ENCODE results near the gene CYB5D1.
A peak's percentile ranks its signal among the peaks of the same experiment; 100 is the strongest.
"Not testable (repeated sequence)": the region's sequence is repeated elsewhere in the genome, so short reads cannot be mapped to it uniquely, and the experiment has no call there.

The CYB5D1 gene

DNA sequence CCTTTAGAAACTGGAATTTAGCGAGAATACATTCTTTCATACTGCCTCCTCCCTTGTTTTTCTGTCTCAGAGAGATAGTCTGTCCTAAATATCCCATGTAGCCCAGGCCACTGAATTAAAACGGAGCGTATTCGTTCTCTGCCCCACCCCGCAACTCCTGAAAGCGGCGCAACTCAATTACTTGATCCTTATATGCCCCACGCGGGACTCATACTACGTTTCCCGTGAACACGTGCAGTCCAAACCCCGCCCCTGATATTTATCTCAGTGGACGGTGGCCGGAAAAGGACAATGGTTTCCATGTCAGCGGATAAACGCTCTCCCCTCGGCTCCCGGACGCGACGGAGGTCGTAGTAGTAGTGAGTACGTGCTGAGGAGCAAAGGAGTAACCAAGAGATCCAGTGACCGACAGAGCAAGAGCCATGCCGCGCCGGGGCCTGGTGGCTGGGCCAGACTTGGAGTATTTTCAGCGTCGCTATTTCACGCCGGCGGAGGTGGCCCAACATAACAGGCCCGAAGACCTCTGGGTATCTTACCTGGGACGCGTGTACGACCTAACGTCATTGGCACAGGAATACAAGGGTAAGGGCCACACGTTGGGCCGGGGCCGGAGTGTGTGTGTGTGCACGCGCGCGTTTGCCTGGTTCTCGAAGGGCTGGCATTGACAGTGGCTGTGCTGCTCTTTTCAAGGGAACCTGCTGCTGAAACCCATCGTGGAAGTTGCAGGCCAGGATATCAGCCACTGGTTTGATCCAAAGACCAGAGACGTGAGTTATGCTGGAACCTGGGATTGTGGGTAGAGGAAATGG is at the start of gene CYB5D1:
TSS of gene CYB5D1 (plus strand) at position 291 of the 809 bp plus-strand sequence. CDS start at position 423, 132 bp downstream.
- Histone ChIP-seq H2AFZ (ENCODE audit: low read depth, low read length) (peak within 1 kb of the TSS; percentile 96), H3K36me3 (ENCODE audit: insufficient read depth, low read length) (peaks cover 30% of the 10 kb centered on the region)

DNA sequence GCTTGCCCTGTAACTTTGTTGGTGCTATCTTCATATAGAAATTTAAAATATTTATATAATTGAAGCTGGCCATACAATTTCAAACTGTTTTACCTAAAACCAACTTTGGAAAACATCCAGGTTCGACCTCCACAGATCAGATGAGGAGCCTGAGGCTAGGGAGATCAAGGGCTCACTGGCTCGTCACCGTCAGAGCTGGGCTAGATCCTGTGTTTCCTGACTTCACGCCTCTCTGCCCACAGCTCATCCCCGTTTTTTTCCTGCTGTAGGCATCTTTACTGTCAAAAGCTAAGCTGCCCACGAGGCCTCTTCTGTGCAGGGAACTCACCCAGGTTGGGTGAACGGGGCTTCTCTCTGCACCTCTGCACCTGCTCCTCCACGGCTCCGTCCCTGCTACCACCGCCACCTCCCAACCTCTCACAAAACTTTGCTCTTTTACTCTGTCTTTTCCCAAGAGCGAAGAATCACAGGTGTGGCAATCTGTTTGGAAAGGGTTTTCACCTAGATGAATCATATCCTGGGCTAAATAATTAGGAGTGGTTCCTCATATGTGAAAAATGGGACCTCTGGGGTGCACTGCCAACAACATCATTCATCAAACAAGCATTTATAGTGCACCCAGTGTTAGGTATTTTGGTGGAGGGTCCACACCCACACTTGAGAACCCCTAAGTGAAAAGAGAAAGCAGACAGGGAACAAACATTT is 48.6 kb upstream of the CYB5D1 start:
- Histone ChIP-seq H3K27ac (ENCODE audit: low read length) (no peak overlapping the region), H2AFZ (ENCODE audit: low read depth, low read length) (no peak overlapping the region), H3K4me1 (ENCODE audit: insufficient read depth, low read length) (no peaks in the 10 kb centered on the region)

More for the DNA sequence above, at the start of gene CYB5D1:
- H3K79me2 ChIP-seq (ENCODE audit: insufficient read depth, low read length) = peaks cover 35% of the 10 kb centered on the region
- H3K9me3 ChIP-seq (ENCODE audit: insufficient read depth, low read length, severe bottlenecking) = no peaks in the 10 kb centered on the region
- TF ChIP-seq EZH2 (IDR thresholded peaks at IDR 0.05; ENCODE audit: borderline replicate concordance, low read depth, low read length, severe bottlenecking) (no peak), CTCF (IDR thresholded peaks at IDR 0.05; ENCODE audit: borderline replicate concordance, extremely low read depth, low read length, poor library complexity, severe bottlenecking) (peak; percentile 22)
- DNase-seq (peak; percentile 93), ATAC-seq (ENCODE audit: insufficient read depth, low read depth) (peak; percentile 55)
- H4K20me1 ChIP-seq (ENCODE audit: insufficient read depth, low read length) = peaks cover 2% of the 10 kb centered on the region; the same call in 1 of the 2 replicates
- peak within 1 kb of the TSS; percentile 73 to 83 for H3K4me3 ChIP-seq (ENCODE audit: low read depth in 1 of 2, low read length in 2 of 2)
- no peaks in the 10 kb centered on the region for H3K27me3 ChIP-seq (ENCODE audit: insufficient read depth, low read length, poor library complexity)
- peak within 1 kb of the TSS; percentile 98 for H3K27ac ChIP-seq (ENCODE audit: low read length)
- peak within 1 kb of the TSS; percentile 79 for H3K9ac ChIP-seq (ENCODE audit: low read depth, low read length)
- H3K4me1 ChIP-seq (ENCODE audit: insufficient read depth, low read length) = peaks cover 38% of the 10 kb centered on the region
- peak within 1 kb of the TSS; percentile 100 for H3K4me2 ChIP-seq (ENCODE audit: insufficient read depth, low read length)

DNA sequence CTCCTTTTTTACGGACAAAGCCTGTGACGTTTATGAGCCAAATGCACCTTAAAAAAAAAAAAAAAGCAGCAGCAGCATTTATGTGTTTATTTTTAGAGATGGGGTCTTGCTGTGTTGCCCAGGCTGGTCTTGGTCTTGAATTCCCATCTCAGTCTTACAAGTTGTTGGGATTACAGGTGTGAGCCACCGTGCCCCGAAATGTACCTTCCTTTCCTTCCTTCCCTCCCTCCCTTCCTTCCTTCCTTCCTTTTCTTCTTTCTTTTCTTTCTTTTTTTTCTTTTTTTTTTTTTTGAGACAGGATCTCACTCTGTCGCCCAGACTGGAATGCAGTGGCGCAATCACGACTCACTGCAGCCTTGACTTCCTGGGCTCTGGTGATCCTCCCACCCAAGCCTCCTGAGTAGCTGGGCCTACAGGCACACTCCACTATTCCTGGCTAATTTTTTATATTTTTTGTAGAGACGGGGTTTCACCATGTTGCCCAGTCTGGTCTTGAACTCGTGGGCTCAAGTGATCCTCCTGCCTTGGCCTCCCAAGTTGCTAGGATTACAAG is 47.9 kb upstream of the CYB5D1 start:
- H3K36me3 ChIP-seq (ENCODE audit: insufficient read depth, low read length); H3K27me3 ChIP-seq (ENCODE audit: insufficient read depth, low read length, poor library complexity); H3K27ac ChIP-seq (ENCODE audit: low read length); H3K9ac ChIP-seq (ENCODE audit: low read depth, low read length); DNase-seq; H2AFZ ChIP-seq (ENCODE audit: low read depth, low read length); H3K4me1 ChIP-seq (ENCODE audit: insufficient read depth, low read length); H4K20me1 ChIP-seq (ENCODE audit: insufficient read depth, low read length); H3K4me3 ChIP-seq (ENCODE audit: low read depth in 1 of 2, low read length in 2 of 2); H3K9me3 ChIP-seq (ENCODE audit: insufficient read depth, low read length, severe bottlenecking); H3K4me2 ChIP-seq (ENCODE audit: insufficient read depth, low read length); ATAC-seq (ENCODE audit: insufficient read depth, low read depth); H3K79me2 ChIP-seq (ENCODE audit: insufficient read depth, low read length): not testable (repeated sequence)

More for the DNA sequence above, 48.6 kb upstream of the CYB5D1 start:
- no peak for DNase-seq
- Histone ChIP-seq H3K9ac (ENCODE audit: low read depth, low read length) (no peak overlapping the region), H3K4me3 (ENCODE audit: low read depth in 1 of 2, low read length in 2 of 2) (no peak overlapping the region), H4K20me1 (ENCODE audit: insufficient read depth, low read length) (no peaks in the 10 kb centered on the region; the same call in 1 of the 2 replicates), H3K36me3 (ENCODE audit: insufficient read depth, low read length) (no peaks in the 10 kb centered on the region), H3K9me3 (ENCODE audit: insufficient read depth, low read length, severe bottlenecking) (no peaks in the 10 kb centered on the region), H3K79me2 (ENCODE audit: insufficient read depth, low read length) (no peaks in the 10 kb centered on the region), H3K27me3 (ENCODE audit: insufficient read depth, low read length, poor library complexity) (peaks cover 7% of the 10 kb centered on the region), H3K4me2 (ENCODE audit: insufficient read depth, low read length) (no peak overlapping the region)
- no peak for TF ChIP-seq CTCF (IDR thresholded peaks at IDR 0.05; ENCODE audit: borderline replicate concordance, extremely low read depth, low read length, poor library complexity, severe bottlenecking)
- no peak for TF ChIP-seq EZH2 (IDR thresholded peaks at IDR 0.05; ENCODE audit: borderline replicate concordance, low read depth, low read length, severe bottlenecking)
- ATAC-seq (ENCODE audit: insufficient read depth, low read depth) = no peak

DNA sequence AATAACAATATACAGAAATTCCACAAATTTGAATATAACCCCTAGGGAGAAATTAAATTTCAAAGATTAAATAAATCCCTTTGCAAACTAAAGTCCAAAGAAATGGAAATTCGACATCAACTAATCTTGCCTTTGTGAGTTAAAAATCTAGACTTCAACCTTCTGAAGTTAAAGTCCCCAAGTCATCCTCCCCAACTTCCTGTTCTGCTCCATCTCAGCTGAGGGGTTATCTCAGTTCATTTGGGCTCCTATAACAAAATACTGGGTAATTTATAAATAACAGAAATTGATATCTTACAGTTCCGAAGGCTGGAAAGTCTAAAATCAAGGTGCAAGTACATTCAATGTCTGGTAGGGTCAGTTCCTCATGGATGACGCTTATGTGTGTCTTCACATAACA is 46.6 kb upstream of the CYB5D1 start:
- Histone ChIP-seq H3K79me2 (ENCODE audit: insufficient read depth, low read length) (no peaks in the 10 kb centered on the region), H2AFZ (ENCODE audit: low read depth, low read length) (no peak overlapping the region)

More for the DNA sequence above, 46.6 kb upstream of the CYB5D1 start:
- no peak for TF ChIP-seq CTCF (IDR thresholded peaks at IDR 0.05; ENCODE audit: borderline replicate concordance, extremely low read depth, low read length, poor library complexity, severe bottlenecking)
- H3K4me2 ChIP-seq (ENCODE audit: insufficient read depth, low read length) = no peak overlapping the region
- H3K27ac ChIP-seq (ENCODE audit: low read length) = no peak overlapping the region
- peaks cover 7% of the 10 kb centered on the region for H3K27me3 ChIP-seq (ENCODE audit: insufficient read depth, low read length, poor library complexity)
- H4K20me1 ChIP-seq (ENCODE audit: insufficient read depth, low read length) = no peaks in the 10 kb centered on the region; the same call in 1 of the 2 replicates
- ATAC-seq (ENCODE audit: insufficient read depth, low read depth) (no peak), DNase-seq (no peak)
- H3K36me3 ChIP-seq (ENCODE audit: insufficient read depth, low read length) = no peaks in the 10 kb centered on the region
- H3K9me3 ChIP-seq (ENCODE audit: insufficient read depth, low read length, severe bottlenecking) = no peaks in the 10 kb centered on the region
- no peaks in the 10 kb centered on the region for H3K4me1 ChIP-seq (ENCODE audit: insufficient read depth, low read length)
- H3K9ac ChIP-seq (ENCODE audit: low read depth, low read length) = no peak overlapping the region
- H3K4me3 ChIP-seq (ENCODE audit: low read depth in 1 of 2, low read length in 2 of 2) = no peak overlapping the region

Measured in DND-41 (cell line).